GM12878 (cell line): ENCODE measurements around the gene PLD5. TPM values are rescaled to one million over a fixed set of nuclear protein-coding genes. Genes with fewer than 3 reads are reported as not detected.

ENCODE experiments used
- ATAC-seq: fragments of 200-7000 bp; cut with Tn5 transposase; 3 replicates; pipeline ENCODE4 v1.9.1; 2020; ENCODE audit warnings: mild to moderate bottlenecking, moderate library complexity
- BruUV-seq: library from RNA; stranded (reverse); fragments of 400-500 nt; replicated peaks from 2 replicates; lab custom pipeline; 2021; lab: Mats Ljungman, UMichigan
- CTCF ChIA-PET: fragments of 300-600 bp; sonication (Branson Sonifier 250); formaldehyde crosslinking; extraction: SDS; loops from one replicate; lab custom pipeline; 2021; ENCODE audit warnings: inconsistent platforms; lab: Yijun Ruan, JAX
- POLR2A ChIA-PET: fragments of 350-600 bp; formaldehyde crosslinking; extraction: SDS; loops from one replicate; lab custom pipeline; 2021; ENCODE audit warnings: inconsistent platforms; lab: Charles Lee
- RAD21 ChIA-PET: fragments of 300-600 bp; sonication (Branson Sonifier 250); formaldehyde crosslinking; loops from one replicate; lab custom pipeline; 2023; ENCODE audit warnings: antibody characterized with exemption; ENCODE audit not compliant: unreplicated experiment; lab: Charles Lee
- SMC1A ChIA-PET: fragments of 300-600 bp; sonication (Branson Sonifier 250); formaldehyde crosslinking; loops from one replicate; lab custom pipeline; 2023; ENCODE audit not compliant: unreplicated experiment, uncharacterized antibody; lab: Charles Lee
- DNase-seq: peaks from one replicate; pipeline ENCODE4 v3.0.0-alpha.2; 2011; ENCODE audit warnings: low read depth, low spot score
- FAIRE-seq: peaks from 3 replicates; lab custom pipeline; 2011; peaks lifted over from hg19 to GRCh38; lab: Jason Lieb, UNC
- H2AFZ ChIP-seq: 2 replicates; pipeline ENCODE4 v1.6.0; 2011; ENCODE audit warnings: low read depth, low read length, control low read depth; ENCODE audit not compliant: control insufficient read depth
- H3K27ac ChIP-seq: 2 replicates; pipeline ENCODE4 v1.5.1; 2011; ENCODE audit warnings: control low read depth; ENCODE audit not compliant: control insufficient read depth, insufficient read depth
- H3K27me3 ChIP-seq, 2 experiments: replicated peaks in 1 of 2; 2 replicates each; pipeline versions ENCODE4 v1.6.0 to v1.6.1; 2011; ENCODE audit warnings: low read length in 1 of 2; ENCODE audit not compliant: control insufficient read depth in 2 of 2, insufficient read depth in 2 of 2
- H3K36me3 ChIP-seq, 2 experiments: 2 replicates each; pipeline ENCODE4 v1.5.1; 2011; ENCODE audit warnings: low read length in 1 of 2; ENCODE audit not compliant: control insufficient read depth in 2 of 2, insufficient read depth in 2 of 2
- H3K4me1 ChIP-seq: 2 replicates; pipeline ENCODE4 v1.6.1; 2011; ENCODE audit warnings: mild to moderate bottlenecking, low read length, moderate library complexity, mixed read lengths; ENCODE audit not compliant: control insufficient read depth, insufficient read depth
- H3K4me2 ChIP-seq: 2 replicates; pipeline ENCODE4 v1.6.0; 2011; ENCODE audit warnings: control low read depth; ENCODE audit not compliant: control insufficient read depth, insufficient read depth
- H3K4me3 ChIP-seq: fragments of 200-600 bp; sonication (generic); 2 replicates; pipeline ENCODE4 v1.5.1; 2016
- H3K79me2 ChIP-seq: 2 replicates; pipeline ENCODE4 v1.6.0; 2011; ENCODE audit warnings: low read length; ENCODE audit not compliant: control insufficient read depth, insufficient read depth
- H3K9ac ChIP-seq: 2 replicates; pipeline ENCODE4 v1.8.0; 2011; ENCODE audit warnings: low read length, control low read depth, mixed read lengths; ENCODE audit not compliant: control insufficient read depth, insufficient read depth
- H3K9me3 ChIP-seq: replicated peaks from 3 replicates; pipeline ENCODE4 v1.5.1; 2011; ENCODE audit warnings: mild to moderate bottlenecking, low read length; ENCODE audit not compliant: control insufficient read depth, insufficient read depth
- H4K20me1 ChIP-seq: 2 replicates; pipeline ENCODE4 v1.6.0; 2011; ENCODE audit not compliant: control insufficient read depth, insufficient read depth
- ESRRA ChIP-seq: IDR thresholded peaks from 2 replicates; pipeline ENCODE4 v1.6.1; 2012; ENCODE audit warnings: mild to moderate bottlenecking, low read length, improper control_type of control experiment
- MTA3 ChIP-seq: IDR thresholded peaks from 2 replicates; pipeline ENCODE4 v1.6.1; 2012; ENCODE audit warnings: low read length, inconsistent platforms, borderline replicate concordance
- SUPT20H ChIP-seq: IDR thresholded peaks from 2 replicates; pipeline ENCODE4 v1.6.1; 2011; ENCODE audit warnings: low read depth, mild to moderate bottlenecking, low read length, moderate library complexity, borderline replicate concordance; ENCODE audit not compliant: control insufficient read depth
- WGBS: methylation state at CpG from one replicate; pipeline ENCODE4 v1.1.6; 2016; ENCODE audit warnings: low lambda C conversion rate; ENCODE audit not compliant: insufficient replicate concordance, insufficient coverage; ENCODE audit errors: missing lambda C conversion rate; 5-methylcytosine and 5-hydroxymethylcytosine counted together
- in situ Hi-C: fragments of 300-500 bp; cut with MboI; formaldehyde crosslinking; loops from 9 replicates; pipeline ENCODE4 v1.14.3; 2018; ENCODE audit warnings: mixed read lengths
- intact Hi-C: fragments of 100-400 bp; cut with micrococcal nuclease; formaldehyde crosslinking; loops from one replicate; pipeline ENCODE4 v1.14.2; 2022; ENCODE audit not compliant: unreplicated experiment
- polyA plus RNA-seq, 11 experiments: library from polyadenylated mRNA; depleted of rRNA in 4 of 11; unstranded in 6 of 11; stranded (reverse) in 5 of 11; fragments of >200 nt; fragmentation: Nextera tagmentation in 4 of 11; fragmentation: Illumina TruSeq in 1 of 11; extraction: Ambion mirVana in 4 of 11; extraction: Trizol in 1 of 11; gene quantifications; 1 replicate in 1 of 11; 2 replicates in 10 of 11; pipeline versions ENCODE4 v1.2.1 to v1.2.3, GENCODE V29; 2011 to 2016; ENCODE audit warnings: inconsistent platforms in 2 of 11, missing spikeins in 2 of 11, low read depth in 1 of 11
- total RNA-seq, 4 experiments: library from RNA; depleted of rRNA in 3 of 4; stranded (reverse); fragments of >200 nt in 3 of 4; fragmentation: Illumina TruSeq in 1 of 4; extraction: Trizol in 1 of 4; gene quantifications; 2 replicates each; pipeline versions ENCODE4 v1.2.1 to v1.2.3, GENCODE V29; 2013 to 2021
- TF ChIP-seq, protein P1 (sequence below): fragments of 450-650 bp; IDR thresholded peaks from 2 replicates; pipeline ENCODE4 v1.6.1; 2014; ENCODE audit warnings: mild to moderate bottlenecking
- TF ChIP-seq, protein P2 (sequence below): fragments of 450-650 bp; IDR thresholded peaks from 2 replicates; pipeline ENCODE4 v1.6.1; 2017; ENCODE audit warnings: antibody characterized with exemption, mild to moderate bottlenecking, moderate library complexity
- TF ChIP-seq, protein P3 (sequence below): IDR thresholded peaks from 2 replicates; pipeline ENCODE4 v1.6.1; 2011; ENCODE audit warnings: borderline replicate concordance, low read depth, mild to moderate bottlenecking, moderate library complexity, low read length; ENCODE audit not compliant: insufficient read depth, poor library complexity, severe bottlenecking

Gene PLD5
- total and polyA plus RNA-seq, 10 of the 15 experiments (the other 5 are each of a cell fraction or from before 2014, with no cell fraction given): not detected

DNA sequence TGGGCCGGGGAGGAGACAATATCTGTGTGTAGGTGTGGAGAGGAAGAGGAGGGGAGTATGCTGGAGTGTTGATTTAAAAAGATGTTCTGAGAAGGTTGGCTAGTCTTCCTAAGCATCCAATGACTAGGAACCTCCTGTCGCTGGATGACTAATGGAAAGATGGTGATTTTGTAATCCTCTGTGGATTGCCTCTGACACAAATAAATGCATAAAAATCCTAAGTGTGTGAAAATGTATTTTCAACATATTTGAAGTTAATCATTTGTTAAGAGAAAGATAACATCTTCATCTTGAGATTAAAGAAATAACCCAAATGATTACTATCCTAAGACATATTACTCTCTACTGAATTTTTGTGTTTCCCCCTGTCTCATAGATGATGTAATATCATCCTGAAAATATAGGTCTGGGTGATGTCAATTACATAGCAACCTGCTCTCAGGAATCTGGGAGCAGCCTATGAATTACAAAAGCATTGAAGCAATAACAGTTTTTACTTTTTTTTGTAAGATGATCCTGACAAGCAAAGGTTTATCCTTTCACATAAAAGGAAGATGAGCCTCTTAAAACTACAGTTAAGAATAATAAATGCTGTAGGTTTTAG, 305.1 kb downstream of the PLD5 start:
- no peak for ATAC-seq
- Histone ChIP-seq H4K20me1 (no peaks in the 10 kb centered on the region), H3K4me1 (no peaks in the 10 kb centered on the region), H3K27ac (no peak overlapping the region), H3K9ac (no peak overlapping the region), H3K9me3 (no peaks in the 10 kb centered on the region; the same call in 2 of the 3 replicates), H3K27me3 (no peaks in the 10 kb centered on the region), H3K4me2 (no peak overlapping the region), H3K36me3 (no peaks in the 10 kb centered on the region), H3K4me3 (no peak overlapping the region), H2AFZ (no peak overlapping the region)
- whole genome bisulfite sequencing: 57% methylated on average over 2 of the region's 2 CpGs
- FAIRE-seq: no peak
- ChIA-PET SMC1A (interaction anchor here (0.5 kb wide), 1 partner anchor 12 kb away, joined by 3 read pairs; no protein-coding TSS in a partner anchor), RAD21 (no interaction called here)
- in situ Hi-C loops: no loop called here
- TF ChIP-seq MTA3: no peak
- TF ChIP-seq SUPT20H: no peak
- TF ChIP-seq, protein P1, sequence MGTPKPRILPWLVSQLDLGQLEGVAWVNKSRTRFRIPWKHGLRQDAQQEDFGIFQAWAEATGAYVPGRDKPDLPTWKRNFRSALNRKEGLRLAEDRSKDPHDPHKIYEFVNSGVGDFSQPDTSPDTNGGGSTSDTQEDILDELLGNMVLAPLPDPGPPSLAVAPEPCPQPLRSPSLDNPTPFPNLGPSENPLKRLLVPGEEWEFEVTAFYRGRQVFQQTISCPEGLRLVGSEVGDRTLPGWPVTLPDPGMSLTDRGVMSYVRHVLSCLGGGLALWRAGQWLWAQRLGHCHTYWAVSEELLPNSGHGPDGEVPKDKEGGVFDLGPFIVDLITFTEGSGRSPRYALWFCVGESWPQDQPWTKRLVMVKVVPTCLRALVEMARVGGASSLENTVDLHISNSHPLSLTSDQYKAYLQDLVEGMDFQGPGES: no peak
- no peak for TF ChIP-seq ESRRA
- TF ChIP-seq, protein P2, sequence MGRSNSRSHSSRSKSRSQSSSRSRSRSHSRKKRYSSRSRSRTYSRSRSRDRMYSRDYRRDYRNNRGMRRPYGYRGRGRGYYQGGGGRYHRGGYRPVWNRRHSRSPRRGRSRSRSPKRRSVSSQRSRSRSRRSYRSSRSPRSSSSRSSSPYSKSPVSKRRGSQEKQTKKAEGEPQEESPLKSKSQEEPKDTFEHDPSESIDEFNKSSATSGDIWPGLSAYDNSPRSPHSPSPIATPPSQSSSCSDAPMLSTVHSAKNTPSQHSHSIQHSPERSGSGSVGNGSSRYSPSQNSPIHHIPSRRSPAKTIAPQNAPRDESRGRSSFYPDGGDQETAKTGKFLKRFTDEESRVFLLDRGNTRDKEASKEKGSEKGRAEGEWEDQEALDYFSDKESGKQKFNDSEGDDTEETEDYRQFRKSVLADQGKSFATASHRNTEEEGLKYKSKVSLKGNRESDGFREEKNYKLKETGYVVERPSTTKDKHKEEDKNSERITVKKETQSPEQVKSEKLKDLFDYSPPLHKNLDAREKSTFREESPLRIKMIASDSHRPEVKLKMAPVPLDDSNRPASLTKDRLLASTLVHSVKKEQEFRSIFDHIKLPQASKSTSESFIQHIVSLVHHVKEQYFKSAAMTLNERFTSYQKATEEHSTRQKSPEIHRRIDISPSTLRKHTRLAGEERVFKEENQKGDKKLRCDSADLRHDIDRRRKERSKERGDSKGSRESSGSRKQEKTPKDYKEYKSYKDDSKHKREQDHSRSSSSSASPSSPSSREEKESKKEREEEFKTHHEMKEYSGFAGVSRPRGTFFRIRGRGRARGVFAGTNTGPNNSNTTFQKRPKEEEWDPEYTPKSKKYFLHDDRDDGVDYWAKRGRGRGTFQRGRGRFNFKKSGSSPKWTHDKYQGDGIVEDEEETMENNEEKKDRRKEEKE: no peak
- TF ChIP-seq, protein P3, sequence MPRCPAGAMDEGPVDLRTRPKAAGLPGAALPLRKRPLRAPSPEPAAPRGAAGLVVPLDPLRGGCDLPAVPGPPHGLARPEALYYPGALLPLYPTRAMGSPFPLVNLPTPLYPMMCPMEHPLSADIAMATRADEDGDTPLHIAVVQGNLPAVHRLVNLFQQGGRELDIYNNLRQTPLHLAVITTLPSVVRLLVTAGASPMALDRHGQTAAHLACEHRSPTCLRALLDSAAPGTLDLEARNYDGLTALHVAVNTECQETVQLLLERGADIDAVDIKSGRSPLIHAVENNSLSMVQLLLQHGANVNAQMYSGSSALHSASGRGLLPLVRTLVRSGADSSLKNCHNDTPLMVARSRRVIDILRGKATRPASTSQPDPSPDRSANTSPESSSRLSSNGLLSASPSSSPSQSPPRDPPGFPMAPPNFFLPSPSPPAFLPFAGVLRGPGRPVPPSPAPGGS: no peak
- TF ChIP-seq, all 136 proteins: peak for 0
- BruUV-seq: no TSS peak
- DNase-seq: no peak
- H3K79me2 ChIP-seq: no peaks in the 10 kb centered on the region
- ChIA-PET POLR2A (no interaction called here), CTCF (no interaction called here)
- intact Hi-C loops: no loop called here
